H7 (cell line): ENCODE data around the gene RAD52. TPM values are rescaled to one million over a fixed set of nuclear protein-coding genes. Genes with fewer than 3 reads are reported as not detected.

Experiments used
- DNase-seq: peaks from one replicate; pipeline ENCODE4 v3.0.0; 2012
- H3K27me3 ChIP-seq: 2 replicates; pipeline ENCODE4 v1.6.0; 2011; ENCODE audit warnings: mild to moderate bottlenecking, low read length; ENCODE audit not compliant: control insufficient read depth, insufficient read depth
- H3K36me3 ChIP-seq: replicated peaks from 2 replicates; pipeline ENCODE4 v1.5.1; 2011; ENCODE audit warnings: low read length; ENCODE audit not compliant: control insufficient read depth, insufficient read depth
- H3K4me3 ChIP-seq: 2 replicates; pipeline ENCODE4 v1.5.1; 2011; ENCODE audit warnings: low read depth, mild to moderate bottlenecking, control low read depth, low read length, moderate library complexity; ENCODE audit not compliant: insufficient read depth
- total RNA-seq: library from RNA; depleted of rRNA; stranded (reverse); fragments of >200 nt; shearing (Covaris generic); gene quantifications from 2 replicates; pipeline ENCODE4 v1.2.3, GENCODE V29; 2014

The RAD52 gene
- total RNA-seq, 1 experiment from 2014 or later = 8.4 TPM

DNA sequence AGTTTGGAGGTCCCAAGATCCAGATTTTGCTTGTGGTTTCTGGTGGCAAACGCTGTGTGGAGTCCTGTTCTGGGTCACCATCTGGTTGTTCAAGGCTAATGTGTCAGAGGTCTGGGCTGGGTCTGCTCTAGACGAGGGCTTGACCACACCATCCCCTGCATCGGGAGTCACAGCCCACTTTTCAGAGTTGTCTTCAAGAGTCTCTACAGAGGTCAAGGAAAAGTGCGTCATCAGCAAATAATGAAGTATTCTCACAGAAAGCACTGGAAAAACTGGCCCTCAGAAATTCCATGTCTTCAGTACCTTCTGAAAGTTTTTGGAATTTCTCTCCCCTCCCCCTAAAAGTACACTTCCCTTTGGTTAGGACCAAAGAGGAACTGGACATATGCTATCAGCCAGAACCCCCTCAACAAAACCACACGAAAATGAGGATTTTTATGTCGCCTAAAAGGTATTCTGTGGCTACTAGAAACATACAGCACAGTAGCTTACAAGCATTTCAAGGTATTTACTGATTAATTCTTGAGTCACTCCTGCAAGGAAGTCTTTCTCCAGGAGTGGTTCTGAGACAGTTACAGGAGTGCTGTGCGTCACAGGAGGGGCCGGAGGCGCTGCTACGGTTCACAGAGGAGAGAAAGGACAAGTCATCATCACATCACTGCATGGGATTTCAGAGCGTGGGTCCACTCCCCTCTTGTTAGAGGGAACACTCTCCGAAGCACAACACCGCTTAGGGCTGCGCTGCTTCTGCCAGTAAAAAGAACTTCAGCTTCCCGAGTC lies 35.4 kb downstream of the RAD52 start:
- peaks cover 17% of the 10 kb centered on the region for H3K36me3 ChIP-seq
- DNase-seq = no peak
- no peaks in the 10 kb centered on the region for H3K27me3 ChIP-seq
- H3K4me3 ChIP-seq = no peak overlapping the region

DNA sequence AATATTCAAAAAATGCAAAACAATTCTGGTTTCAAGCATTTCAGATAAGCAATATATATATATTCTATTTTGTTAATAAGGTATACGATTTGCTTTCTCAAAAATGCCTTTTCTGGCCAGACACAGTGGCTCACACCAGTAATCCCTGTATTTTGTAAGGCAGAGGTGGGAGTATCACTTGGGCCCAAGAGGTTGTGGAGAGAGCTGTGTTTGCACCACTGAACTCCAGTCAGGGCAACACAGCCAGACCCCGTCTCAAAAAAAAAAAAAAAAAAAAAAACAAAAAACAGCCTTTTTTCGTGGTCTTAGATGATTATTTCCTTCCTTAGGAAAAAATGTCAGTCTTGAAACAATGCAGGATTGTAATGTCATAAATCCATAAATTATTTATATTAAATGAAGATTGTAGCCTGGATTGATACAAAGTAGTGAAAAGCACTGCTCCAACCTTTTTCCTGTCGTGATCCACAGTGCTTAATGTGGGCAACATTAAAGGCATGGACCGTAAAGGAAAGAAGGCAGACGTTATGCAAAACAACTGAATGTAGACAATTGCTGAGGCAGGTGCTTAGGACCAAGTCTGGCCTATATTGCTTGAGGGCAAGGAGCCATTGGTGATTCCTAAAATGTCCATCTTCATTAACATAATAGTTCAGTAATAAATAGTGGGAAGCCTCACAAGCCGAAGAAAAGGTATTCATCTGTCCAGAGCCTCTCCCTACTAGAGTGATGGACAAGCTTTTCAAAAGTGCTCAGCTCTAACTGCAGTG lies 36.8 kb downstream of the RAD52 start:
- peaks cover 23% of the 10 kb centered on the region for H3K36me3 ChIP-seq

DNA sequence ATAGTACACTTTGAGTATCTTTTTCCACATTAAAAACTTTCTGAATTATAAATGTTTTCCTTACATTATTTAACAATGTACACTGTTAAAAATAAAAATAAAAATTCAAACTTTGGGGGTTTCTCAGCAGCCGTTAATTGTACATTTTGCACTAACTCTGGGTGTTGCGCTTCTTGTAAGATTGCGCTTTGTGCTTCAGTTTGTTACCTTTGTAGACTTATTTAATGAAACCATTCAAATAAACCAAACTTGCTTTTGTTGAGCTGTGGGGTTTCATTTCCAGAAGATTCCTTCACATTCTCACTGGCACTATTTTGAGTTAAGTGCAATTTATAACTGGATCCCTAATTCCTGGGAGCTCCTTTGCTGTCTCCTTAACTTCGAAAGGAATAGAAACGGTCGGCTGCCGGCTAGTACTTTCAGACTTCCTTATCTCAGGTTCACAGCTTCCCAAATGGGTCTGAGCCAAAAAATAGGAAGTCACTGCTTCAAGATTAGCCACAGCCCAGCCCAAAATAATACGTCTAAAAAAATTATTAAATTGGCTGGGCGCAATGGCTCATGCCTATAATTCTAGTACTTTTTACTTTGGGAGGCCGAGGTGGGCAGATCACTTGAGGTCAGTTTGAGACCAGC lies 38.2 kb downstream of the RAD52 start:
- Histone ChIP-seq H3K4me3 (no peak overlapping the region), H3K36me3 (peaks cover 21% of the 10 kb centered on the region), H3K27me3 (no peaks in the 10 kb centered on the region)
- DNase-seq = no peak

More for the DNA sequence above, 36.8 kb downstream of the RAD52 start:
- DNase-seq = no peak
- H3K4me3 ChIP-seq = no peak overlapping the region
- H3K27me3 ChIP-seq = no peaks in the 10 kb centered on the region

DNA sequence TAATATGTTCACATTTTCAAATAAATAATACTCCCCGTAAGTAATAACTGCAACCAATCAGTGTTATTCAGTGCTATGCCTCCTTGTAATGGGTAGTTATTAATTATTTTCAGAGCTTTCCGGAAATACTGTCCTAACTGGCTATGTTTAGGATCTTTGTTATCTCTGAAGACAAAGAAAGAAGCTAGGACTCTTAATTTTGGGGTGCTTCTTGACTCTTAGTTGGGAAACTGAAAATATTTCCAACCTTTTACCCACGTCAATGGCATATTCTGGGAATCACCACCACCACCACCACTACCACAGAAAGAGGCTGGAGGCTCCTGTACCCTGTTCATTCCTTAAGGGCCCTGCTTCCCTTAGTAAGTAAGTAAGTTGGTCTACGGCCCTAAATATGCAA lies 39.1 kb downstream of the RAD52 start:
- Histone ChIP-seq H3K27me3 (no peaks in the 10 kb centered on the region), H3K4me3 (no peak overlapping the region), H3K36me3 (peaks cover 29% of the 10 kb centered on the region)
- no peak for DNase-seq

DNA sequence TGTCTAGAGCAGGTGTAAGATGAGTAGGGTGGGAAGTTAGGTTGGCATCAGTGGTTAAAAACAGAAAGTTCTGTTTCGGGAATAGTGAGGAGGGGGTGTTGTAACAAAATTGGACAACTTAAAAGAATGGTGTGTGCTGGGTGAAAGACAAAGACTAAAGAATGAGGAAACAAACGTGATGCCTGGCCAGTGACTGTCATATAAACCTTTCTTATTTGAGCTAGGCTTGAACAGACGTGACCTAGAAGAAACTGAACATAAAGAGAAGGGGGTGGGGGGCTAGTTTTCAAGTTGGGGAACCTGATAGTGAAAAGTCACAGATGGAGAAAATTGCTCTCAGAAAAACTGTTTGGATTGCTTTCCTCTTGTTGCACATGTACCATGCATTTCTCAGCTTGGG lies 39.6 kb downstream of the RAD52 start:
- H3K36me3 ChIP-seq = peaks cover 28% of the 10 kb centered on the region

DNA sequence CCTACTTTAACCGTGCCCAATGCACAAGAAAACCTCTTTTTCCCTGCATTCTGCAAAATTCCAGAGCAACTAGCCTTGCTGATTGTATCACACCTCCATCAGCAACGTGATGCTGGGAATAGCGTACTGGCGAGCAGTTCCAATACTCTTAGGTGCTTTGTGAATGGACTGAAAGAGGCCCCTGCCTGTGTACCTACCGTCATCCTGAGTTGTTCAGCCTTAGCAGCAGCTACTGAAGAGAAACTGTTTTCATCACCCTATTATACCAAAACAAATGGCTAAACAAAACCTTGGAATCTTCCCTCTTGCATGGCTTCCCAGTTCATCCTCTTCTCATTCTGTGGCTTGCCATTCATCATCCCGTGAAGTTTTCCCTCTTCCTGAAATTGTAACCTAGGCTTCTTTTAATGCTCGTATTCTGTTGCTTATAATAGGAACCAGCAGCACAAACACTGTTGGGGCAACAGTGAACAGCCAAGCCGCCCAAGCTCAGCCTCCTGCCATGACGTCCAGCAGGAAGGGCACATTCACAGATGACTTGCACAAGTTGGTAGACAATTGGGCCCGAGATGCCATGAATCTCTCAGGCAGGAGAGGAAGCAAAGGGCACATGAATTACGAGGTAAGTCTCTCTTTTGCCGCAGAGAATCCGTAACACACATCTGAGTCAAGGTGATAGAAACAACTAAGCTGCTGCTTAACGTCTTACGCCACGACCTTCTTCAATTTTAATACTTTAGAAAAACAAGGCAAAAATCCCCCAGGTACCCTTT lies 41.9 kb downstream of the RAD52 start:
- Histone ChIP-seq H3K4me3 (no peak overlapping the region), H3K27me3 (no peaks in the 10 kb centered on the region), H3K36me3 (peaks cover 24% of the 10 kb centered on the region)
- no peak for DNase-seq

More for the DNA sequence above, 39.6 kb downstream of the RAD52 start:
- Histone ChIP-seq H3K4me3 (no peak overlapping the region), H3K27me3 (no peaks in the 10 kb centered on the region)
- no peak for DNase-seq

DNA sequence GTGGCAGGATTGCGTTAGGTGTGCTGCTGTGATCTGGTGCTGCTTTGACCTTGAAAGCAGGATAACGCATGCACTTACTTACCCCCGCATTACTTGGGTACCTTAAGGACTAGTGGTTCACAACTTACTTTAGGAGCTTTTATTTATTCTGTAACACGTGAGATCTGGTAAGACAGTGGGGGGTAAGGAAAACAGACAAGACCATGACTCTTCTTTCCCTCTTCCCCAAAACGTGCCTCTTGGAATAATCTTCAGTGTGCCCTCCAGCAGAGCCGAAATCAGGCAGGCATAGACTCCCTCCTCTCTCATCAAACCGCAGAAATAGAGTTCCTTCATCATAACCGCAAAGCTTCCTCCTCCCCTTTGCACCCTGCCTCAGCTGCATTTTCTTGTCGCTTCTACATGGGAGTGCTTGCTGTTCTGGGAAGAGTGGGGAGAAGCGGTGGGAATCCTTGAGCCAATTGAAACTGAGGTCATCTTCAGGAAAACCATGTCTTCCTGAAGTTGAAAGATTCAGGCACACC lies 43.4 kb downstream of the RAD52 start:
- no peak for DNase-seq
- H3K36me3 ChIP-seq = peaks cover 29% of the 10 kb centered on the region

DNA sequence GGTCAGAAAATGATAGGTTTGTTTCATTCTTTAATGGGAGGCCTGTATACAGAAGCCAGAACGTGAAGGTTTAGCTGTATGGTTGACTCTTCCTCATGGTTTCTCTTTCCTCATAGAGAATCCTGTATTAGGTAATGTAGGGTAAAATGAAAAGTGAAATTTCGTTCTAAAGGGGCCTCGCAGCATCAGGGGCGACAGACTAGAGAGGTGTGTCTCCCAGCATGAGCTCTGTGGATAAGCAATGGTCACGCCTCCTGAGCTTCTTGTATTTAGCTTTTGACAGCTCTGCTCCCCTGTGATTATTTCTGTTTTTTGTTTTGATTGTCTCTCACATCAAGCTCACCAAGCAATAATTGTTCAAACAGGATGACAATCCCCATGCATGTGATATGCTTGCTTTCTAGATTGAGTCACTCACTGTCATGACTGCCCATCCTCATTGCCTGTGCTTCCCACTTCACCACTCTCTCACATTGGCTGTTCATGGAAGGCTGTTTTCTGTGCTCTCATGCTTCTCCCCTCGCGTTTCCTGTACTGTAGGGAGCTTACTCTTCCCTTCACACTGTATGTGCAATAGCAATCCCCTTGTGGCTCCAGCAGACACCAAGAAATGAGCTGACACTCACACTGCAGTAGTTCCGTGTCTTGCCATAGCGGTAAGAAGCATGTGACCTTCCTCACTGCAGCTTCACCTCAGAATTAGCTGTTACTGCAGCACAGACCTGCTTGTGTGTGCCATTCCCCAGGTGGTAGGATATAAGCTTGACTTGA lies 44.0 kb downstream of the RAD52 start:
- DNase-seq = no peak
- Histone ChIP-seq H3K27me3 (no peaks in the 10 kb centered on the region), H3K36me3 (peaks cover 29% of the 10 kb centered on the region), H3K4me3 (no peak overlapping the region)

More for the DNA sequence above, 43.4 kb downstream of the RAD52 start:
- Histone ChIP-seq H3K27me3 (no peaks in the 10 kb centered on the region), H3K4me3 (no peak overlapping the region)

DNA sequence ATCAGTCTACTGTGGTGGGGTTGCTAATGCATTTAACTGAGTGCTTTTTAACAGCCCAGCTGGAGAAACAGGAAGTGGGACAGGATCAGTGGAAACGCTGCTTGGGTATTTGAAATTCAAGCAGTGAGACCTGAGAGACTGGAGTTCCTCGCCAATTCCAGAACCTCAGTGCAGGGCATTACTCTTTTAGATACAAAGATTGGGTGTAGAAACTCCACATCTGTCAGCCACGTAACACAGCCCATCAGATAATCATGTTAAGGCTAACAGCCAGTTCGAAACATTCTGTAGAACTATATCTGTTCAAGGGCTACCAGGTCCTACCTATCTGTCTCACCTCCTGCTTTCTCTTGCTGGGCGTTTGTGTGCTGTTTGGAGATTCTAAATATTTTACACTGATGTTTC lies 45.5 kb downstream of the RAD52 start:
- H3K4me3 ChIP-seq = no peak overlapping the region
- DNase-seq = no peak
- peaks cover 34% of the 10 kb centered on the region for H3K36me3 ChIP-seq
- no peaks in the 10 kb centered on the region for H3K27me3 ChIP-seq

DNA sequence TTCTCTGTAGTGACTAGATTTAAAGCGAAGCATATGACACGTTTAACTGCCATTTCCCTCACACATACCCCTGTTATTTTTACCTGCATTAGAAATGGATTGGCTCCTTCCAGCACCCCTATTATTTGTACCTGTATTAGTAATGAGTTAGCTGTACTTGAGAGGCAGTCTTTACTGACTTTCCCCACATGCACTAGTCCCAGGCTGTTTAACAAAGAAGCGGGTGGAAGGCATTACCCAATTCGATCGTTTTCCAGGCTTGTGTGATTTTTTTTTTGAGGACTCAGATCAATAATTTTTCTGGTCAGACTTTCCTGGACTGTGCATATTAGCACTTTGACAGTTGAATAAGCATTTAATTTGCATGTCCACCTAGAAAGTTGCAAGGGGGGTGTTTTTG lies 46.4 kb downstream of the RAD52 start:
- Histone ChIP-seq H3K4me3 (no peak overlapping the region), H3K27me3 (no peaks in the 10 kb centered on the region), H3K36me3 (peaks cover 33% of the 10 kb centered on the region)
- DNase-seq = no peak

DNA sequence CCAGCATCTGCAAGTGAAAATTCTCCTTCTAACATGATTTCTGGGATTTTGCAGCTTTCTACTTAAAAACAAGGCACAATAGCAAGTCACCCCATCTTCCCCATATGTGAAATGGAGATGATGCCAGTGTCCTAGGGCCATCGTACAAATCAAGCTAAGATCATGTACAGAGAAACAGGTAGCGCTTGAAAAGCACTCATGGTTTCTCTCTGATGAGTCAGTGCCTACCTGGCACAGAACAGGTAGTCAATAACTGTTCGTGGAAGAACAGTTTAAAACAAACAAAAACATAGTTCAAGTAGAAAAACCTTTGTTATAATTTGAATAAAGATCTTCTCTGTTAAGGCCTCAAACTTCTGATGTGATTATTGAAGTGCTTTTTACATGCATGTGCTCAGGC lies 46.9 kb downstream of the RAD52 start:
- H3K27me3 ChIP-seq = no peaks in the 10 kb centered on the region
- peaks cover 30% of the 10 kb centered on the region for H3K36me3 ChIP-seq
- H3K4me3 ChIP-seq = no peak overlapping the region
- no peak for DNase-seq

DNA sequence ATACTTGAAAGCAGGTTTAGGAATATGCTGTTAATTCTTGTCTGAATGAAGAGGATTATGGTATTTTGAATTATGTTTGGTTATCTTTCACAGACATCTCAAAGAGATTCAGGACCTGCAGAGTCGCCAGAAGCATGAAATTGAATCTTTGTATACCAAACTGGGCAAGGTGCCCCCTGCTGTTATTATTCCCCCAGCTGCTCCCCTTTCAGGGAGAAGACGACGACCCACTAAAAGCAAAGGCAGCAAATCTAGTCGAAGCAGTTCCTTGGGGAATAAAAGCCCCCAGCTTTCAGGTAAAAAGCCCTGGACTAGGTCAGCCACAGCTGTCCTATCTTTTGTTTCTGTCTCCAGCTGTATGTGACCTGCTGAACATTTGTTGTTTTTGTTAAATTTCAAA lies 52.1 kb downstream of the RAD52 start:
- H3K27me3 ChIP-seq = no peaks in the 10 kb centered on the region
- no peak overlapping the region for H3K4me3 ChIP-seq
- DNase-seq = no peak
- H3K36me3 ChIP-seq = peaks cover 30% of the 10 kb centered on the region

DNA sequence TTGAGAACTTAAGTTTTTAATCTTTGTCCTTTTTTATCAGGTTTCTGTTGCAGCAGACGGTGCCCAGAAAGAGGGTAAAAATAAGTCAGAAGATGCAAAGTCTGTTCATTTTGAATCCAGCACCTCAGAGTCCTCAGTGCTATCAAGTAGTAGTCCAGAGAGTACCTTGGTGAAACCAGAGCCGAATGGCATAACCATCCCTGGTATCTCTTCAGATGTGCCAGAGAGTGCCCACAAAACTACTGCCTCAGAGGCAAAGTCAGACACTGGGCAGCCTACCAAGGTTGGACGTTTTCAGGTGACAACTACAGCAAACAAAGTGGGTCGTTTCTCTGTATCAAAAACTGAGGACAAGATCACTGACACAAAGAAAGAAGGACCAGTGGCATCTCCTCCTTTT lies 53.5 kb downstream of the RAD52 start:
- no peak for DNase-seq
- H3K27me3 ChIP-seq = no peaks in the 10 kb centered on the region
- H3K36me3 ChIP-seq = peaks cover 23% of the 10 kb centered on the region
- H3K4me3 ChIP-seq = no peak overlapping the region
